Osteocyte (in vitro differentiated cells): ENCODE results near the gene NT5C3A. TPM values are rescaled to one million over a fixed set of nuclear protein-coding genes. Genes with fewer than 3 reads are reported as not detected.

Source experiments
- DNase-seq: peaks from one replicate; pipeline ENCODE4 v3.0.0; 2021; ENCODE audit warnings: mixed read lengths; ENCODE audit not compliant: unreplicated experiment; ENCODE audit errors: extremely low spot score
- H3K27ac Mint-ChIP-seq: one replicate; pipeline ENCODE4 v1.8.0; 2021; ENCODE audit warnings: mild to moderate bottlenecking, mixed read lengths; ENCODE audit not compliant: unreplicated experiment
- H3K27me3 Mint-ChIP-seq: one replicate; pipeline ENCODE4 v1.8.0; 2021; ENCODE audit warnings: mixed read lengths; ENCODE audit not compliant: unreplicated experiment
- H3K36me3 Mint-ChIP-seq: one replicate; pipeline ENCODE4 v1.8.0; 2021; ENCODE audit warnings: mixed read lengths; ENCODE audit not compliant: unreplicated experiment
- H3K4me1 Mint-ChIP-seq: one replicate; pipeline ENCODE4 v1.8.0; 2021; ENCODE audit warnings: mixed read lengths; ENCODE audit not compliant: unreplicated experiment
- H3K4me3 Mint-ChIP-seq: one replicate; pipeline ENCODE4 v1.8.0; 2021; ENCODE audit warnings: mild to moderate bottlenecking, moderate library complexity, mixed read lengths; ENCODE audit not compliant: unreplicated experiment
- H3K9me3 Mint-ChIP-seq: one replicate; pipeline ENCODE4 v1.8.0; 2021; ENCODE audit warnings: mixed read lengths; ENCODE audit not compliant: unreplicated experiment
- total RNA-seq: library from RNA; stranded (reverse); gene quantifications from 2 replicates; pipeline ENCODE4 v1.2.1, GENCODE V29; 2021
- TF ChIP-seq, protein P1 (sequence below): fragments of 200-600 bp; sonication (generic); IDR thresholded peaks from 2 replicates; pipeline ENCODE4 v1.5.0; 2021; ENCODE audit warnings: antibody characterized with exemption, mild to moderate bottlenecking, moderate library complexity

NT5C3A gene
- total RNA-seq, 1 donor from 2014 or later = 20.4 TPM

DNA sequence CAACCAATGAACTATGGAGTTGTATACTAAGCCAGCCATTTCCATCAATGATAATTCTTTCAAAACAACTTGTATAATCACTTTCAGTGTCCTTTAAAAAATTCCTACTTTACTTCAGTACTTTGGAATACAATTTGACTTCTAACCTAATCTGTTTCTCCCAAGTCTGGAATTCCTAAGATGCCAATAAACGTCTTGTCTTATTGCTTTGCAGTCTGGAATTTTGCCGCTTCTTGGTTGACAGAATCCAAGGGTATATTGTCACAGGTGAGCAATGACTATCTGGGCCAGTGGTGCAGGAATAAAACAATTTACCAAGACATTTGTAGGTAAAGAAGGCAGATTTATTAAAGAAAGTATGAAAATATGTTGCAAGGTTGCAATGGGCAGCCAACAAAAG, 24.8 kb upstream of the NT5C3A start:
- H3K27me3 Mint-ChIP-seq = peaks cover 4% of the 10 kb centered on the region
- no peak overlapping the region for H3K27ac Mint-ChIP-seq
- no peaks in the 10 kb centered on the region for H3K36me3 Mint-ChIP-seq
- TF ChIP-seq, protein P1, sequence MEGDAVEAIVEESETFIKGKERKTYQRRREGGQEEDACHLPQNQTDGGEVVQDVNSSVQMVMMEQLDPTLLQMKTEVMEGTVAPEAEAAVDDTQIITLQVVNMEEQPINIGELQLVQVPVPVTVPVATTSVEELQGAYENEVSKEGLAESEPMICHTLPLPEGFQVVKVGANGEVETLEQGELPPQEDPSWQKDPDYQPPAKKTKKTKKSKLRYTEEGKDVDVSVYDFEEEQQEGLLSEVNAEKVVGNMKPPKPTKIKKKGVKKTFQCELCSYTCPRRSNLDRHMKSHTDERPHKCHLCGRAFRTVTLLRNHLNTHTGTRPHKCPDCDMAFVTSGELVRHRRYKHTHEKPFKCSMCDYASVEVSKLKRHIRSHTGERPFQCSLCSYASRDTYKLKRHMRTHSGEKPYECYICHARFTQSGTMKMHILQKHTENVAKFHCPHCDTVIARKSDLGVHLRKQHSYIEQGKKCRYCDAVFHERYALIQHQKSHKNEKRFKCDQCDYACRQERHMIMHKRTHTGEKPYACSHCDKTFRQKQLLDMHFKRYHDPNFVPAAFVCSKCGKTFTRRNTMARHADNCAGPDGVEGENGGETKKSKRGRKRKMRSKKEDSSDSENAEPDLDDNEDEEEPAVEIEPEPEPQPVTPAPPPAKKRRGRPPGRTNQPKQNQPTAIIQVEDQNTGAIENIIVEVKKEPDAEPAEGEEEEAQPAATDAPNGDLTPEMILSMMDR = no peak
- no peak overlapping the region for H3K4me3 Mint-ChIP-seq
- no peaks in the 10 kb centered on the region for H3K9me3 Mint-ChIP-seq
- no peak for DNase-seq
- no peaks in the 10 kb centered on the region for H3K4me1 Mint-ChIP-seq

DNA sequence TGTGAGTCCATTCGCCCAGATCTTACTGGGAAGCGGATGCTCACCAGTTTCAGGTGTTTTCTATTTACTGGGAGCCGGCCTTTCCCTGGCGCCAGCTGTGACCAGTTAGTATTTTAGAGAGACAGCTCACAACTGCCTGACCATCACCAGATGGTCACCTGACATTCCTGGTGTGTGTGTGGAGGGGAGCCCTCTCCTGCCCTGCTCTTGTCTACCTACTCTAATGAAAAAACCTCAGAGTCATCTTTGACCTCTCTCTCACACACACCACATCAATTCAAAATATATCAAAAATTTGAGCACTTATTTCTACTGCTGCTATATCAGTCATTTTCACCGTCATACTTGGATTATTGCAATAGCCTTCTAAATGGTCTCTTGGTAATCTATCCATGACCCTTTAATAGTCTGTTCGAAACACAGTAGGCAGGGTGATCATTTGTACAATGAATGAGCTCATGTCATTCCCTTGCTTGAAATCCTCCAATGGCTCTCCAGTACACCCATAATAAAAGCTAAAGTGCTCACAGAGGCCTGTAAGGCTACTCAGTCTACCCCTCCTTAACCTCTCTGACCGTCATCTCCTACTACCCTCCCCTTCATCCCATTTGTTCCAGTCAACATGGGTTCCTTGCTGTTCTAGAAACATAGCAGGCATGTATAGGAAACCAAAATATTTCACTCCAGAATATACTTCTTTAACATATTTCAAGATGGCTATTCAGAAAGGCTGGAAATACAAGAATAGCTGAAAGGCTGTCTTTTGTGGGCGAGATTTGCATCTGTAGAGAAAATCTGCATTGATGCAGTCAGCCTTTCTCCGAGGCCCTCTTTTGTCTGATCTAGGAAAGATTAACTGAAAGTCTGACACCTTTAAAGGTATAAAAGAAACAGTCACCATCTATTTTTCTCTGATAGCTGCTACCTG, 17.5 kb upstream of the NT5C3A start:
- Mint-ChIP-seq H3K27ac (no peak overlapping the region), H3K36me3 (no peaks in the 10 kb centered on the region), H3K4me3 (no peak overlapping the region), H3K4me1 (no peaks in the 10 kb centered on the region), H3K9me3 (no peaks in the 10 kb centered on the region), H3K27me3 (peaks cover 61% of the 10 kb centered on the region)
- no peak for DNase-seq
- TF ChIP-seq, protein P1 = no peak

DNA sequence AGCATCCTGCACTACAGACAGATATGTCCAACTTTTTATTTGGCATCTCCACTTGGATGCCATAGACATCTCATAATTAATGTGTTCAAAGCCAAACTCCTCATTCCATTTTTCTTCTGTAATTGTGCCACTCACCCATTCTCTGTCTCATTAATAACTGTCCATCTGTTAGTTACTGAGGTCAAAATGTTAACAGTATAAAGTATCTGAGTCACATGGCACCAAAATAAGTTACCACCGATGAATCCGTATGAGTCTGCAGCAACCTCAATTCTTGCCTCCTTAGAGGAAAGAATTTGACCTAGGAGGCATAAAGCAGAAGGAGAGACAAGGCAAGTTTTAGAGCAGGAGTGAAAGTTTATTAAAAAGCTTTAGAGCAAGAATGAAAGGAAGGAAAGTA, 16.5 kb upstream of the NT5C3A start:
- Mint-ChIP-seq H3K4me1 (no peaks in the 10 kb centered on the region), H3K9me3 (no peaks in the 10 kb centered on the region), H3K36me3 (no peaks in the 10 kb centered on the region), H3K27me3 (peaks cover 65% of the 10 kb centered on the region), H3K27ac (no peak overlapping the region), H3K4me3 (no peak overlapping the region)
- DNase-seq = no peak
- TF ChIP-seq, protein P1 = no peak

DNA sequence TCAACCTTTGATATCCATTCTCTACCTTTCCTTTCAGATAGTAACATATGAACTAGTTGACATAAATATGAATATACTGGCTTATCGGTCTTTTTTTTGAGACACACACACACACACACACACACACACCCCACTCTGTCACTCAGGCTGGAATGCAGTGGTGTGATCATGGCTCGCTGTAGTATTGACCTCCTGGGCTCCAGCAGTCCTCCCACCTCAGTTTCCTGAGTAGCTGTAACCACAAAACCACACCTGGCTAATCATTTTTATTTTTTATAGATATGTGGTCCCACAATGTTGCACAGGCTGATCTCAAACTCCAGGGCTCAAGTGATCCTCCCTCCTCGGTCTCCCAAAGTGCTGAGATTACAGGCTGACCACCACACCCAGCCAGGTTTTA, 14.2 kb upstream of the NT5C3A start:
- Mint-ChIP-seq H3K36me3 (no peaks in the 10 kb centered on the region), H3K27ac (no peak overlapping the region), H3K27me3 (peaks cover 61% of the 10 kb centered on the region), H3K4me3 (no peak overlapping the region), H3K9me3 (no peaks in the 10 kb centered on the region), H3K4me1 (peaks cover 8% of the 10 kb centered on the region)
- no peak for DNase-seq
- TF ChIP-seq, protein P1 = no peak

DNA sequence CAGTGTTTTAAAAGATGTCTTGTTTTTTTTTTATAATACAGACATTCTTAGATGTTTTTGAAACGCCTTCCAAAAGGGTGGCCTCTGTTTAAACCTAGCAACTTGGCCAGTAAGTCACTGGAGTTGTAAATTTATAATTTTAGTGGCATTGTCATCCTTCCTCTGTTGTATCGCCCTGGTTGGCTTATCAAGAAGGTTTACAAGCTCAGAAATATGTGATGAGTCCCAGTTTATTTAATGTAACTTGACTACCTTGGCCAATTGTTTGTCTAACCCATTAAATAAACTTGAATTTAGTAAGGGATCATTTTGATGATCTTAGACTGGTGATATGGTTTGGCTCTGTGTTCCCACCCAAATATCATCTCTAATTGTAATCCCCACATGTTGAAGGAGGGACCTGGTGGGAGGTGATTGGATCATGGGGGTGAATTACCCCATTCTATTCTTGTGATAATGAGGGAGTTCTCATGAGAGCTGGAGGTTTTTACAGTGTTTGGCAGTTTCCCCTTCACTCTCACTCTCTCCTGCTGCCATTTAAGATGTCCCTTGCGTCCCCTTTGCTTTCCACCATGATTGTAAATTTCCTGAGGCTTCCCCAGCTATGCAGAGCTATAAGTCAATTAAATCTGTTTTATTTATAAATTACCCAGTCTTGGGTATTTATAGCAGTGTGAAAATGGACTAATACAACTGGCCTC, 13.4 kb upstream of the NT5C3A start:
- H3K27me3 Mint-ChIP-seq = peaks cover 57% of the 10 kb centered on the region
- no peak for DNase-seq
- TF ChIP-seq, protein P1 = no peak
- H3K27ac Mint-ChIP-seq = no peak overlapping the region
- H3K4me1 Mint-ChIP-seq = peaks cover 9% of the 10 kb centered on the region
- H3K9me3 Mint-ChIP-seq = no peaks in the 10 kb centered on the region
- H3K4me3 Mint-ChIP-seq = no peak overlapping the region
- no peaks in the 10 kb centered on the region for H3K36me3 Mint-ChIP-seq
